D721Med (cell line): ENCODE measurements around the gene C9orf152.

Experiments
- DNase-seq: peaks from one replicate; pipeline ENCODE4 v3.0.0; 2011; ENCODE audit warnings: low spot score; ENCODE audit not compliant: insufficient read length
- FAIRE-seq: peaks from 2 replicates; lab custom pipeline; 2011; peaks lifted over from hg19 to GRCh38; lab: Jason Lieb, UNC
- CTCF ChIP-seq: IDR thresholded peaks from 2 replicates; pipeline ENCODE4 v1.5.1; 2012; ENCODE audit warnings: mild to moderate bottlenecking, control low read depth; ENCODE audit not compliant: insufficient read depth; ENCODE audit errors: missing control alignments

Gene C9orf152

GRCh38 chr9:110180511-110181434 lies 27.2 kb downstream of the C9orf152 start:
- FAIRE-seq (no peak), DNase-seq (no peak)
- TF ChIP-seq CTCF, result no peak

DNA sequence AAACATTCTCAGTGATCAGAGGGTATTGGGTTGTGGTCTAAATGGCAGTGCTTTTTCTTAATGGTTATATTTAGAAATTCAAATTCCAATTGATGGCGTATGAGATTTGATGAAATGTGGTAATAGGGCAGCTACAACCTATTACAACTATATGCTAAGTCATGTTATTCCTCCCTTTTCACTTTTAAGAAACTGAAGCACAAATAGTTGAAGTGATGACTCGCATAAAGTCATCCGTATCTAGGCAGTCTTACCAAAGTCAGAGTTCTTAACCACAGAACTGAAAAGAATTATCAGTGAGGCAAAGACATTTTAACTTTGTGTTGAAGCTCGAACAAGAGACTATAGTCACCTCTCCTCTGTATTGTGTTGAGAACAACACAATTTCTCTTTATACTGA lies 28.2 kb downstream of the C9orf152 start:
- no peak for TF ChIP-seq CTCF
- DNase-seq (no peak), FAIRE-seq (no peak)

GRCh38 chr9:110178281-110178680 lies 29.7 kb downstream of the C9orf152 start:
- no peak for FAIRE-seq
- TF ChIP-seq CTCF, result no peak

GRCh38 chr9:110175275-110175968 lies 32.5 kb downstream of the C9orf152 start:
- TF ChIP-seq CTCF, result no peak
- DNase-seq, result no peak
- FAIRE-seq, result no peak

More at GRCh38 chr9:110178281-110178680, 29.7 kb downstream of the C9orf152 start:
- DNase-seq, result no peak

DNA sequence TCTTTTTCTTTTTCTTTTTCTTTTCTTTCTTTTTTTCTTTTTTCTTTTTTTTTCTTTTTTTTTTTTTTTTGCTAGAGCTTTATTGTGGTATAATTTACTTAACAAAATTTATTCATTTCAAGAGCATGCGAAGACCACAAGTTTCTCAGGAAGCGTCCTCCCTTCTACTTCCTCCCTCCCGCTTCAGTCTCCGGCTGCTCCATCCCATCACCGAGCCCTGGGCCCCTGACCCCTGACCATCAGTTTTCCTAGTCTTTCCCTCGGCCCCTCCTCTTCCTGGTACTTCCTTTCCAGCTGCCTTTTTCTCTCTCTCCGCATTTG lies 34.7 kb downstream of the C9orf152 start:
- FAIRE-seq, result no peak
- TF ChIP-seq CTCF, result no peak

DNA sequence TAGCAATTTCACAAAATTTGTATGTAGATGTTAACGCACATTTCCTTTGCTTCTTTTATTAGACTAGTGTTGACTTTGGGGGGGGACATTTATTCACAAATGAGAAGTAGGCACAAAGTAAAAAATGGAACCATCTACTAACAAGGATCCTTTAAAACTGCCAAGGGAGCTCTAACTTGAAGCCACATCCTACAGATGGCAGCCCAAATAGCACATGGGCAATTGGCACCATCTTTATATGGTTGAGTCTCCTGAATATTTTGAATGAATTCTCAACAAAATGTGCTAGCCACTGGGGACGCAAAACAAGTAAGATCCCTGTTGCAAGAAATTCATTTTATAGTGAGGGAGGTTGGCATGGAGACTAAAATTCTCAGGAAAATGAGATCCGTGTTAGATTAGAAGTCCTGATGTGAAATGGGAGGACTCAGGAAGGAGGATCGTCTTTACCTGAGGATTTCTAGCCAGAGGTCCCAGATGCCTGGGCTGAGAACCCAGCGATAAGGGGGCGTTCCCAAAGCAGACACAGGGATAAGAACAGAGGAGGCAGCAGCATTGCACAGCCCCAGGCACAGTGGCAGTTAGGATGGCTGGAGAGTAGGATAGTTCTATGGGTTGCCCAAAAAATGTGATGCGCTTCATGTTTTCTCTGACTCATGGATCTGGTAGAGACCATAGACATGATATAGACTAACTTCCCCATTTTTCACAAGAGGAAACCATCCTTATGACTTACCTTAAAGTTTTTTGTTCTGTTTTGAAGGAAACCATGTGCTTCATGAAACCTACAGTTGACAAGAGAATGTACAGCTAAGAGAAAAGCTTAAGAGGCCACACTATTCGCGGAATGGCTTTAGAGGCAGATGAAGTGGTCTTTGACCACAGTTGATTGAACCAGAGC lies 37.4 kb downstream of the C9orf152 start:
- DNase-seq (no peak), FAIRE-seq (no peak)
- no peak for TF ChIP-seq CTCF

More for the DNA sequence above, 34.7 kb downstream of the C9orf152 start:
- no peak for DNase-seq
